LNCAP (cell line): ENCODE measurements around the gene CELSR2.

Source experiments
- CTCF ChIP-seq: fragments of 450-650 bp; IDR thresholded peaks from 2 replicates; pipeline ENCODE4 v1.5.1; 2017; ENCODE audit warnings: mild to moderate bottlenecking

Gene CELSR2

GRCh38 chr1:109265016-109265415 is 15.7 kb downstream of the CELSR2 start:
- no peak for TF ChIP-seq CTCF

GRCh38 chr1:109265741-109266330 is 16.5 kb downstream of the CELSR2 start:
- no peak for TF ChIP-seq CTCF

- TF ChIP-seq CTCF = no peak
Measured at GRCh38 chr1:109266965-109267364, 17.6 kb downstream of the CELSR2 start.

GRCh38 chr1:109267743-109268300 is 18.5 kb downstream of the CELSR2 start:
- no peak for TF ChIP-seq CTCF

- no peak for TF ChIP-seq CTCF
Measured at GRCh38 chr1:109268431-109269211, 19.3 kb downstream of the CELSR2 start.

- no peak for TF ChIP-seq CTCF
Measured at GRCh38 chr1:109269212-109269980, 20.1 kb downstream of the CELSR2 start.

- TF ChIP-seq CTCF = no peak
Measured at GRCh38 chr1:109269981-109270622, 20.8 kb downstream of the CELSR2 start.
